Activated CD4-positive, alpha-beta T cell treated with anti-CD3 and anti-CD28 coated beads for 48 hours (primary cell): ENCODE measurements around the gene CD80.
"Not testable (repeated sequence)": the region's sequence is repeated elsewhere in the genome, so short reads cannot be mapped to it uniquely, and the experiment has no call there.

Experiments used
- DNase-seq: peaks from one replicate; pipeline ENCODE4 v3.0.0-alpha.2; 2020

The CD80 gene, protein sequence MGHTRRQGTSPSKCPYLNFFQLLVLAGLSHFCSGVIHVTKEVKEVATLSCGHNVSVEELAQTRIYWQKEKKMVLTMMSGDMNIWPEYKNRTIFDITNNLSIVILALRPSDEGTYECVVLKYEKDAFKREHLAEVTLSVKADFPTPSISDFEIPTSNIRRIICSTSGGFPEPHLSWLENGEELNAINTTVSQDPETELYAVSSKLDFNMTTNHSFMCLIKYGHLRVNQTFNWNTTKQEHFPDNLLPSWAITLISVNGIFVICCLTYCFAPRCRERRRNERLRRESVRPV

DNA sequence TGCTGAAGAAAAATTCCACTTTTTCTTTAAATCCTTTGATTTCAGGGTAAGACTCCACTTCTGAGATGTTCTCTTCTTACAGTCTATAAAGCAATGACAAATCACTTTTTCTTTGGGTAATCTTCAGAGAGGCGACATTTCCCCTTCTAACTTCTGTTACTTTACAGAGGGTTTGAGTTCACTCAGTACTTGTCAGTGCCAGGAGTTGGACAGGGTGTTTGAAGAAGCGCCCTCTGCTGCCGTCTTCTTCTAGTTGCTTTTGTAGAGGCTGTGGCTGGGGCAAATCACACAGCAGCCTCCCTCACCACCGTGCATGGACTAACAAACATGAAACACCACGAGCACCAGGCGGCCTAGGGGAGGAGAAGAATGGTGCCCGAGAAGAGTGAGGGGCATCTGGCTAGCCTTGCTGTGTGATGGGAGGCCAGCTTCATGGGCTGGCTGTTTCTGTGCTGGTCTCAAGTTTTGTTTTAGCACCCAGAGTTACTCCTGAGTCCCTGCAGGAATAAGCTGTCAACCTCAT lies at the start of gene CD80:
Gene CD80, minus strand, starts transcription at position 174 of the 523 bp plus-strand sequence. CDS start 1,886 bp downstream, outside the sequence.
- peak; percentile 76 for DNase-seq

DNA sequence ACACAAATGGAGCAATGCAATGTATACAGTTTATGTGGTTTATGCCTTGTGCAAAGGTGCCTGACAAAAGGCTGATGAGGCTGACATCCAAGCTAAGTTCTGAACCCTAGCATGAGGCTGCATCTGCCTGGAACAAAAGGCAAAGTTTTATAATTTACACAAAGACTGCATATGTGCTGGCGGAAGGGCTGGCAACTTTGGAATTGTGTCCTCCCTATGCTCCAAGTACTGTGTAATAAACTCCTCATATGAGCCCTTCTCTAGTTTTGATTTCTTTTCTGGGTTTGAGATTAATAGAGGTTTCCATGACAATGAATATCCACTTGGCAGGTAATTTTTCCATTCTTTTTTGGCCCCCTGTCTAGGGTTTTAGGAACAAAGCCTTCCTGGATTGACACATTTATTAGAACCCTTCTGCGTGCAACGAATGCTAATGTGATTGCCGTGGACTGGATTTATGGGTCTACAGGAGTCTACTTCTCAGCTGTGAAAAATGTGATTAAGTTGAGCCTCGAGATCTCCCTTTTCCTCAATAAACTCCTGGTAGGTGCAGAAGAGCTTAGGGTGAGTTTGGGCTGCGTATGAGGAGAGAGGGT lies 49.1 kb upstream of the CD80 start:
- DNase-seq = no peak

DNA sequence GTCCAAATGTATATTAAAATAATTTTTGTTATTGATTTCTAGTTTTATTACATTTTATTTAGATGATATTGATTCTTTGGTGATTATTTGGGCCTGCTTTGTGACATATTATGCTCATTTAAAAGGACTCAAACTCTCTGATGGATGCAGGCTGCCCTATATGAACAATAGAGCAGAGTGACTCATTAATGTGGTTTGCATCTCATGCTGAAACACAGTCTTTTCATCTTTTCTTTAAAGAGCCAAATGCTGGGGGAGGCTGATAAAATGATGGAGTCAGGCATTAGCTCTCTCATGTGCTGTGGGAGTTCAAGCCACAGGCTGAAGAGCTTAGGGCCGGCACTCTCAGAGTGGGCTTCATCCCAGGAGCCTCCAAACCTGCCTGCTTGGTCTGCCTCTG lies 45.5 kb upstream of the CD80 start:
- no peak for DNase-seq

DNA sequence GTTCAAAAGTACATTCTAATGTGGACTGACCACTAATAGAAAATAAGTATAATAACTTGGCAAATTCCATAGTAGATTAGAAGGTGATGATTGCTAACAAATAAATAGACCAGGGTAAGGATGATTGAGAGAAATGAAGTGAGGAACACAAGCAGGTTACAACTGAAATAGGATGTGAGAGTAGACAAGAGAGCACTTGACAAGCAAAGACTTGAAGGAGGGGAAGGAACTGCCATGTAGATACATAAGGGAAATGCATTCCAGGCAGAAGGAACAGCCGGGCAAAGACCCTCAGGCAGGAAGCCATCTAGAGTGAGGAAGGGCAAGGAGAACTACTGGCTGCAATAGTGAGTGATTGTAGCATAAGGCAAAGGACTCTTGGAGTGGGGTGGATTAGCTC lies 43.3 kb upstream of the CD80 start:
- DNase-seq = no peak

DNA sequence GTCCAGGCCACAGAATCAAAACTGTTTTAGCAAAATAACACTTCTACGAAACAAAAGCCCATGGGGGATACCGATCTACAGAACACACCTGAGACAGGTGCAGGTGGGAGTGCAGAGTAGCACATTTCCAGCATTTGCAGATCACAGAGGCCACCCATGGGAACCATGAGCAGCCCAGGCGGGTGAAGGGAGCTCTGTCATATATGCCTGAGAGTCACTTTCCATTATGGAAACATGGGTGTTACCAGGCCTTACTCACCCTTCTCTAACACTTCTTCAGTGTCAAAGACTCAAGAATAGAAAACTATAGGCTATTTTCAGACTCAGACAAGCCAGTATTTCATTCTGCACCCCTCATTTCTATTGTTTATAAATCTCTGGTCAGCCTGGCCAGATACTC lies 41.7 kb upstream of the CD80 start:
- DNase-seq = peak; percentile 35

DNA sequence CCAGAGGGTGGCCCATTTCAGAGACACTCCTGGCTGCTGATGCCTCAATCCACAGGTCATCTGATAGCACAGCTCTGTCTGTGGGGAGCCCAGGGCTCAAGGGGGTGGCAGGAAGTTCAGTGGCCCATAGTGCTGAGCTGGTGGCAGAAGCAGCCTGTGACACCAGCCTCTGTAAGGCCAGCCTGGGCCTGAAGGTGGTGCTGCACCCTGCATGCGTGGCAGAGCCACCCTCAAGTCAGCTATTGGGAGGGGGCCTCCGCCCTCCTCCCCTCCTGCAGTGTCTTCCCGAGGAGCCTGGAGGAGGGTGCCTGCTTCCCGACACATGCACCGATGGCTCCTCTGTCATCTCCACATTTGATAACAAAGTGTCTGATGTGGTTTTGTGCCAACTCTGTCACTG lies 41.3 kb upstream of the CD80 start:
- DNase-seq = peak; percentile 51

DNA sequence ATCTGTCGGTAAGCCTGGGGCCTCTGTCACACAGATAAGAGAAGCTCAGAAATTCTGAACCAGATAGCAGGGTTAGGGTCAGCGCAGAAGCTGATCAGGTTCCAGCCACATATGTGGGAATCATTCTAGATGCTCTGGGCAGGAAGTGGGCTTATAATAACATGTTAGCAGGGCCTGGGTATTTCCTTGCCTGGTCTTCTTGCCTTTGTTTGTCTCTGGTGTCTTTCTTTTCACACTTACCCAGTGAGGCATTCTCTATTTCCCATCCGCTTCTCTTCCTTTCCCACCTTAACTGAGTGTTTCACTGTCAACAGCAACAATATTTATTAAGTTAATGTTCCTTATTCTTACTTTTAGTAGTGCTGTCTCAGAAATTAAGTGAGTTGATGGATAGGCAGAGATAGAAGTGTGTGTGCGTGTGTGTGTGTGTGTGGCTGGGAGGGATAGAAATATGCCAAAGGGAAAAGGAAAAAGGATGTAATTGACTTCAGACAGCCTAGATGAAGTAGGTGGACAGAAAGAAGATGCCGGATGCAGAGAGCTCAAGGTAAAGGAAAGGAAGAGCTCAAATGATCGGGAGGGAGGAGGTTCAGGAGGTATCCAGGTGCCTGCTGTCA lies 40.3 kb upstream of the CD80 start:
- DNase-seq = no peak

DNA sequence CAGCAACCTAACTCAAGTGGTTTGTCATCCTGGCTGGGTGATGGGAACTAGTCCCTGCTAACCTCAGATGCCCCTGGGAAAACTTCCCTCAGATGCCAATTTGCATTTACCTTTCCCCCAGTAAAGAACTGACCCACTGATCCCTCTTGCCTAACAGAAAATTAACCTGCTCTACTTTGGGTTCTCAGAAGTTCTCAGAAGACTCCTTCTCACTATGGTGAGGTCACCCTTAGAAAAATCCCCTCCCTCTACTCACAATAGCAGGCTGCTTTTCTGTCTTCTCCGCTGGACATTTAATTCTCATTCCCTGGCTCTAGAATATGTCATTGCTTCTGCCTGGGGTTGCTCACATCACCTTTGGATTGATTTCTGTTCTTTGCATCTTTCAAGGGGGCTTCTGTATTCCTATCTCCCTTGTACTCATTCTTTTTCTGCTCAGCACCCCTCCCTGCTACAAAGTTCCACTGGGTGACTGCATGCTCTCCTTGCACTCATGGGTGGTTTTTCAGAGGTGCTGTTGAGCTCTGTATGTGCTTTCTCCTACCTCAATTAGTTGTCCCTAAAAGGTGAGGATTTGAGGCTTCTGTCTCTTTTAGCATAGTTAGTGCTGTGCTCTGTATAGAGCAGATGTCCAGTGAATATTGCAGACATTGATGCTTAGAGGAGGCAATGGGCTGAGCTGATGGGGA lies 39.1 kb upstream of the CD80 start:
- DNase-seq = no peak

DNA sequence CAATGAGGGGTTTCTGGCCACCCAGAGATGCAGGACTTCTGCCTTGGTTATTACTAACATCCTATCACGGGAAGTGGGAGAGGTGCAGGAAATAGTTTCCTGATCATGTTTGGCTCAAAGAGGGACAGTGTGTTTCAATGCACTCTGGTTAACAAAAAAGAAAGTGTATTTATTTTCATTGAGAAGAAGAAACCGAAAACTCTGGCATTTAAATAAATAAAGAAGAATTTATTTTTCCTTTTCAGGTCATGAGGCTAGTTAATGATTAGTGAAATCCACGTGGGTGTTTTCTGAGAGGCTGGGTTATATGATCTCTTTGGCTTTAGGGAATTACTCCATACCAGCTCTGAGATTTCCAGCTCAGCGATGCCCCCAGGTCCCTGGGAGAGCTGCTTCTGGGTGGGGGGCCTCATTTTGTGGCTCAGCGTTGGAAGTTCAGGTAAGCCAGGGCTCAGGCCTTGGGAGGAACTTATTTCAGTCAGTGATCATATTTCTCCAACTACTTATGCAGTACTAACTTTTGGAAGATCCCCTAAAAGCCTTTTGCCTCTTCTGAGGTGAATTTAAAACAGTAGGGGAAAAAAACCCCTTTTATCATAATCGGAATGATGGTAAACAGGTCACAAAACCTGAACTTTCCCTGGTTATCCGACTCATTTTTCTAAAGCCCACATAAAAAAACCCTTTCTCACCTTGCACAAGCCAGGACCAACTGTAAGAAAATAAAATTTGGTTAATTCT lies 38.3 kb upstream of the CD80 start, which contains the start of gene PLA1A:
Gene PLA1A, plus strand, starts transcription at position 338 of the 741 bp plus-strand sequence. Its CDS starts 29 bp downstream, at position 367.
- DNase-seq = no peak

DNA sequence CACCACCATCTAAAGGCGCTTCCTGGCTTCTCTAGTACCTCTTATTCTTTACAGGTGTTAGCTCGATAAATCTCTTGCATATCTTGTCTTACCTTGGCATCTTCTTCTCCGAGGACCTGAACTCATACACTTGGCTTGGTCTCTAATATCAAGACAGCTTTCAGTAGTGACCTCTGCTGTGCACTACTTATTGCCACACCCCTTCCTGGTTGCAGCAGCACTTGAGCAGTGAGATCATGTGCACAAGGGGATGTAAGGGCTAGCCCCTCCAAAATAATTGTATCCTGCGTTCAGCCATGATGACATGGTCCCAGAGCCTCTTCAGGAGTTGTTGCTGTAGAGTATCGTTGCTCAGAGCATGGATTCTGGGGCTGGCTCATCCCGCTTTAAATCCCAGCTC lies 37.0 kb upstream of the CD80 start:
- DNase-seq = no peak

DNA sequence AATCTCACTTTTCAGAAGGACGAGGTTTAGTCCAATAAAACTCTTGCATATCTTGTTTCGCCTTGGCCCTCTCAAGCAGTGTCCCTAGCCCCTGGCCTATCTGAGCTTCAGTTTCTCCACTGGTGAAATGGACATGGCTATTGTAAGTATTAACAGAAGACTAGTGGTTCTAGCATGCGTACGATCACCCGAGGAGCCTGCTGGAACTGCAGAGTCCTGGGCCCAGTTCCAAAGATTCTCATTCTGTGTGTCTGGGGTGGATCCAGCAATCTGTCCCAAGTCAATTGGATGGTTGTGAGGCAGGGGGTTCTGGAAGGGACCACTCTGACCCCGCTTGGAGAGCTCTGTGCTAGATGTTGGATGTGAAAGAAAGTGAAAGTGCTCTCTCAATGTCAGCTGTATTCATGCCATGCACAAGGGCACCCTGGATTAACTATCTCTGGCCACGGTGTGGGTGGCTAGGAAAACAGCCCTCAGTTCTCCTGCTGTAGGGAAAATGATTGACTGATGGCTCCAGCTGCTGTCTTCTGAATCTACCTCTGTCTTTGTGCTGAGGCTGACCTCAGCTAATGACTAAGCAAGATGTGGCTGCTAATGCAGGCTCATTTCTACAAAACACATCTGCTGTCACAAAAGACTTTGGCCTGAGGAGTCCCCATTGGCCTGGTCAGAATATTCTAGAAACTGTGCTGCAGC lies 36.4 kb upstream of the CD80 start:
- DNase-seq = no peak

DNA sequence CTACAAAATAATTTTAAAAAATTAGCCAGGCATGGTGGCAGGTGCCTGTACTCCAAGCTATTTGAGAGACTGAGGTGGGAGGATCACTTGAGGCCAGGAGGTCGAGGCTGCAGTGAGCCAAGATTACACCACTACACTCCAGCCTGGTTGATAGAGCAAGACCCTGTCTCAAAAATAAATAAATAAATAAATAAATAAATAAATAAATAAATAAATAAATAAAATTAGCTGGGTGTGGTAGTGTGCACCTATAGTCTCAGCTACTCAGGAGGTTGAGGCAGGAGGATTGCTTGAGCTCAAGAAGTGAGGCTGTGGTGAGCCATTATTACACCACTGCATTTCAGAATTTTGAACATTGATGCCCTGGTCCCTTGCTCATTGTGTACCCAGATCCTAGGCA lies 35.5 kb upstream of the CD80 start:
- DNase-seq = not testable (repeated sequence)

DNA sequence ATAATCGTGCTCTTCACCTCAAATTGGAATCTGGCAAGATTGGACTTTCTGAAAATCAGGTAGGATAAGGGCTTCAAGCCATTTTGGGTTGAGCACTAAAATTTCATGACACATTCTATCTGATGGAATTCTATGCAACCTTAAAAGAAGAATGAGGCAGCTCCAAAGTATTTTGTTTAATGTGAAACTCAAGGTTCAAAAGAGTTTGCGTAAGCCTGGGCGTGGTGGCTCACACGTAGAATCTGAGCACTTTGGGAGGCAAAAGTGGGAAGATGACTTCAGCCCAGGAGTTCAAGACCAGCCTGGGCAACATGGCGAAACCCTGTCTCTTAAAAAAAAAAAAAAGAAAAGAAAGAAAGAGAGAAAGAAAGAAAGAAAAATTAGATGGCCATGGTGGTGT lies 34.7 kb upstream of the CD80 start:
- no peak for DNase-seq

DNA sequence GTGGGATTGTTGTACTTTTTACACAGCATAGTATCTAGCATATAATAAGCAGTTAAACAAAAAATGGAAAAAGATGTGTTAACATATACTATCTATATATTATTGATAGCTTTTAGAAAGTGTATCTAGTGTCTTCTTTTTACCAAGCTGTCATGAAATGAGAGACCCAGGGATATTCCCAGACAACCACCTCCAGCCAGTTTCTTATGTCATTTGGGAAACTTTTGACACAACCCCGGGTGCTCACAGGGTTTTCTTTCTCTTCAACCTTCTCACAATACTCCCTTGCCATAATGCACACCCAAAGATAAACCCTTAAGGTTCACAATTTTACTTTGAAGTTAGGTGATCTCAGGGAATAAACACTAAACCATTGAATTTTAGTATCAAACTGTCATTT lies 33.4 kb upstream of the CD80 start:
- DNase-seq = no peak

DNA sequence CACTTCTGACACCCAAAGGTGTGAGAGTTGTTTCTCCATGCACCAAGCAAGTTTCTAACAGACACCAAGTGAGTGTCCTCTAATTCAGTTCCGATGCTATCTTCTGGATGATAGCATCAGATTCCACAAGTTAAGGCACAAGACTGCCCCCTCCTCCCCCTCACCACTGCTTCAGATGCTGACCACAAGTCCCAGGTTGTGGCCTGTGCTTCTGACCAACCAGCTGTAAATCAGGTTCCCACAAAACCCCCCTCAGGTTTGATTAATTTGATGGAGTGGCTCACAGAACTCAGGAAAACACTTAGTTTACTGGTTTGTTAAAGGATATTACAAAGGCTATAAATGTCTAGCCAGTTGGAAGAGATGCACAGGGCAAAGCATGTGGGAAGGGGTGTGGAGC lies 31.3 kb upstream of the CD80 start:
- no peak for DNase-seq

DNA sequence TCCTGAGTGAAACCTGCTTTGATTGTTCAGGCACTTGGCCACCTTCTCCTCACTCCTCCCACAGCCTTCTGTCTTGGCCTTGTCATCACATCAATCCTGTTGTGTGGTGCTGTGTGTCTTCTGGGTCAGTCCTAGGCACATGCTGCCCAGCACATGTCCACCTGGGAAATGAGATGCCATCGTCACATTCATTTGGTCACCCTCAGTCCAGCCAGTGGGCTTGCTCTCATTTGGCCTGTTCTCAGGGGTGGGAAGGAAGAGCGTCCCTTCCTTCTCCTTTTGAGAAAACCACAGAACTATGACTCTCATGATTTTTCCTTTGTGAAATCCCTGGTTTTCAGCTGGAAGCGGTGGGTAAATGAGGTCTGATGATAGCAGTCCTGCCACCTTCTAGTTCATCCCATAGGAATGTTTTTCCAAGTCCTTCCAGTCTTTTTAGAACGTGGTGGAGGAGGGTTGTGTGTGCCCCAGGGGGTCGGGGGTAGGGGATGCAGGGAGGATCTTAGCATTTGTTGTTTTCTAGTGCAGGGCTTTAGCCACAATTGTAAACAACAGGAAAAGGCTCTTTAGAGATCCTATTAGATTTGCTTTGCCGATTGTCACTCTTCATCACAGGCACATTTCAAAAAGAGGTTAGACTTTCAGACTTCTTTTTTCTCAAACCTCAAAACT lies 29.8 kb upstream of the CD80 start:
- DNase-seq = no peak

DNA sequence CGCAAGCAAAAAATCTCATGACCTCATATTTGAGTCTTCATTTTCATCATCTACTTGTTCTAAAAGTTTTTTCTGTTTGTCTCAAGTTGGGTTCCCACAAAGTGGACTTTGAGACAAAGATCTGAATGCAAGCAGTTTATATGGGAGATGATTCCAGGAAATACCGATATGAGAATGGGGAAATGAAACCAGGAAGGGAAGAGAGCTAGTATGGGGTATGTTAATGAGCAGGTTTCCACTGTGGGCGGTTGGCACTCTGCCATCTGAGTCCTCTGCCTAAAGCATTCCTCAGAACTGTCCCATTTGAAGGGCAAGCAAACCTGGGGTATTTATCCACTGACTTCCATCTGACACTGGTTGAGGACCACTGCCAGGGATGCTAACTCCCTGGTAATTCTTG lies 28.7 kb upstream of the CD80 start:
- peak; percentile 40 for DNase-seq

DNA sequence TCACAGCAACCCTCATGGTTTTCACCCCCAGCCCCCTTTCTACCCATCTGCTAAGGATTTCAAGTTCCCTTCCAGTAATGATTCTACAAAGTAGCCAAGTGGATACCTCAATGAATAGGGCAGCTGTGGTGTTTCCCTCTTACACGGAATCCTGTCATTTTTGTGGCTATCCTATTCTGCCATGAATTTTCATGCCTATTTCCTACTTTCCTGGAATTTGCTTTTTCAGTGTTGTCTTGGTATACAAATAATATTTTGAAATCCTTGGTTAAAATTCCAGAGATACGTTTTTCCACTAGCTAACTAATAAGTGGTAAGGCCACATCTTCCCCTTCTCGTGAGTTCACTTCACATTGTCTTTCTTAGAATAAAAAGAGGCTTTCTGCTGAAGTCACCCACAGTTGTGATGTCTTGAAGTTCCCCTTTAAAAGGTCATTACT lies 27.3 kb upstream of the CD80 start:
- DNase-seq = no peak

DNA sequence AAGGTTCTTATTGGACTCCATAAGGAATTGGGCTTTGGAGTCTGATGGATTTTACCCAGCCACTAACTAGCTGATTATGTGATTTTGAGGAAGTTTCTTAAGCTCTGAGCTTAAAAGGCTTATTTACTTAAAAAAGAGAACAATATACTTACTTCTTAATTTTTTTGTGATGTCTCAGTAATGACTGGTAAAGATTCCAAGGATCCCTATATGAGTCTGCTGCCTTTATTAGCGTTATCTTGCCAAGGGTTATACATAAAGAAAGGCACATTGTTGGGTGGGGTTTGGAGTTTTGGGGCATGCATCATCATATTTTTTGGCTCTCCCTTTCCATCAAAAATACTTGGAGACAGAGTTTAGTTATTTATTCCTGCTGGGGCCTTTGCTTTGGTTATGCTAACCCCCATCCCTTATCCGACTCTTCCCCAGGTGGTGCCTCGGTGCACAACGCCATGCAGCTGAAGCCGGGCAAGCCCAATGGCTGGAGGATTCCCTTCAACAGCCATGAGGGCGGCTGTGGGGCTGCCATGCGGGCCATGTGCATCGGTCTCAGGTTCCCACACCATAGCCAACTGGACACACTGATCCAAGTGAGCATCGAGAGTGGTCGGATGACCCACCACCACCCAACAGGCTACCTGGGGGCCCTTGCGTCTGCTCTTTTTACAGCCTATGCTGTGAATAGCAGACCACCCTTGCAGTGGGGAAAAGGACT lies 26.6 kb upstream of the CD80 start:
- DNase-seq = no peak

DNA sequence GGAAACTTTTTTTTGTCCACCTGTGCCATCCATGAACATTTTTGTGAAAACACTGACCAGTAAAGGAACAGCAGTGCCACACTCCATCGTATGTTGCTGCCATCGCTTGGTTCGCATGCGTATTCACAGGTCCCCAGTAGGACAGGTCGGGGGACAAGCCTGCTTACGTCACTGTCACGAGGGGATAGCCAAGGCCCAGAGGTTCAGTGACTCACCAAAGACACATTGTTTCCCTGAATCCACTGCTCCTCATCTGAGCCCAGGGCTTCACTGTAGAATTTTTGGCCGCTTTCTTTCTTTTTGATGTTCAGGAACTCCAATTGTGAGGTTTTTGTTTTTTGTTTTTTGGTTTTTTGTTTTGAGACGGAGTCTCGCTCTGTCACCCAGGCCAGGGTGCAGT lies 25.8 kb upstream of the CD80 start:
- DNase-seq = no peak

DNA sequence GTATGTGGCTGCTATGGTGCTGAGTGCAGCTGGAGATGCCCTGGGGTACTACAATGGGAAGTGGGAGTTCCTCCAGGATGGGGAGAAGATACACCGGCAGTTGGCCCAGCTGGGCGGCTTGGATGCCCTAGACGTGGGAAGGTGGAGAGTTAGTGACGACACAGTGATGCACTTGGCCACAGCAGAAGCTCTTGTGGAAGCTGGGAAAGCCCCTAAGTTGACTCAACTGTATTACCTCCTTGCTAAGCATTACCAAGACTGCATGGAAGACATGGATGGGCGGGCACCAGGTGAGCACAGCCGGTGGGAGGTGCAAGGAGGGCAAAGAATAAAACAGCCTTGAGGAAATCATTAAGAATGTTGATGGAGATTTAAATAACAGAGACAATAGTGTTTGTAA lies 22.8 kb upstream of the CD80 start:
- DNase-seq = peak; percentile 45
